ENCODE data around the gene FADS3.
"Not testable (repeated sequence)": the region's sequence is repeated elsewhere in the genome, so short reads cannot be mapped to it uniquely, and the experiment has no call there.

FADS3 gene

GRCh38 chr11:61882879-61883278 lies 8.5 kb downstream of the FADS3 start:
- peaks cover 69% of the 10 kb centered on the region for H3K4me1 ChIP-seq
- H3K9ac ChIP-seq, result no peak overlapping the region
- no peak overlapping the region for H3K27ac ChIP-seq
- H3K4me2 ChIP-seq, result peak overlapping the region; percentile 97; the same call in 1 of the 2 replicates
- no peaks in the 10 kb centered on the region for H3K27me3 ChIP-seq
- H3K4me3 ChIP-seq, result no peak overlapping the region
- no peaks in the 10 kb centered on the region for H4K20me1 ChIP-seq
- peaks cover 10% of the 10 kb centered on the region for H3K36me3 ChIP-seq
- no peak for TF ChIP-seq Cebpa-rat (IDR thresholded peaks at IDR 0.05)
- no peaks in the 10 kb centered on the region for H3K9me3 ChIP-seq

- Histone ChIP-seq H3K4me1 (peaks cover 73% of the 10 kb centered on the region), H3K4me2 (peak overlapping the region; percentile 97), H3K36me3 (peaks cover 17% of the 10 kb centered on the region), H3K27ac (peak overlapping the region; percentile 6; the same call in 1 of the 2 replicates)
- H3K27me3 ChIP-seq, H3K4me3 ChIP-seq, H3K9ac ChIP-seq, H3K9me3 ChIP-seq, H4K20me1 ChIP-seq: not testable (repeated sequence)
Measured at GRCh38 chr11:61882267-61882666, 9.1 kb downstream of the FADS3 start.

GRCh38 chr11:61881397-61881796 lies 9.9 kb downstream of the FADS3 start:
- Histone ChIP-seq H3K4me2 (peak overlapping the region; percentile 97), H3K4me1 (peaks cover 73% of the 10 kb centered on the region), H4K20me1 (no peaks in the 10 kb centered on the region), H3K36me3 (peaks cover 24% of the 10 kb centered on the region), H3K4me3 (peak overlapping the region; percentile 69), H3K9ac (peak overlapping the region; percentile 79; the same call in 1 of the 2 replicates), H3K9me3 (no peaks in the 10 kb centered on the region), H3K27ac (peak overlapping the region; percentile 86), H3K27me3 (no peaks in the 10 kb centered on the region)
- no peak for TF ChIP-seq Cebpa-rat (IDR thresholded peaks at IDR 0.05)

GRCh38 chr11:61880454-61880853 lies 10.9 kb downstream of the FADS3 start:
- TF ChIP-seq Cebpa-rat (IDR thresholded peaks at IDR 0.05), result no peak
- peaks cover 69% of the 10 kb centered on the region for H3K4me1 ChIP-seq
- peak overlapping the region; percentile 97 for H3K4me2 ChIP-seq
- peak overlapping the region; percentile 69 for H3K4me3 ChIP-seq
- no peaks in the 10 kb centered on the region for H4K20me1 ChIP-seq
- peak overlapping the region; percentile 86 for H3K27ac ChIP-seq
- no peaks in the 10 kb centered on the region for H3K27me3 ChIP-seq
- no peaks in the 10 kb centered on the region for H3K9me3 ChIP-seq
- peaks cover 29% of the 10 kb centered on the region for H3K36me3 ChIP-seq
- H3K9ac ChIP-seq, result peak overlapping the region; percentile 79

- Histone ChIP-seq H4K20me1 (no peaks in the 10 kb centered on the region), H3K4me1 (peaks cover 65% of the 10 kb centered on the region), H3K4me2 (peak overlapping the region; percentile 97), H3K9ac (peak overlapping the region; percentile 79), H3K4me3 (peak overlapping the region; percentile 69), H3K36me3 (peaks cover 30% of the 10 kb centered on the region), H3K27me3 (no peaks in the 10 kb centered on the region), H3K27ac (peak overlapping the region; percentile 86), H3K9me3 (no peaks in the 10 kb centered on the region)
- no peak for TF ChIP-seq Cebpa-rat (IDR thresholded peaks at IDR 0.05)
Measured at GRCh38 chr11:61880031-61880430, 11.3 kb downstream of the FADS3 start.

- Histone ChIP-seq H3K9ac (peak overlapping the region; percentile 79), H3K4me2 (peak overlapping the region; percentile 97), H3K27ac (peak overlapping the region; percentile 86), H3K4me1 (peaks cover 63% of the 10 kb centered on the region), H3K27me3 (no peaks in the 10 kb centered on the region), H3K9me3 (no peaks in the 10 kb centered on the region), H3K36me3 (peaks cover 32% of the 10 kb centered on the region), H4K20me1 (no peaks in the 10 kb centered on the region), H3K4me3 (peak overlapping the region; percentile 69)
- no peak for TF ChIP-seq Cebpa-rat (IDR thresholded peaks at IDR 0.05)
Measured at GRCh38 chr11:61879152-61879551, 12.2 kb downstream of the FADS3 start.

- Histone ChIP-seq H3K27ac (no peak overlapping the region), H3K9me3 (no peaks in the 10 kb centered on the region), H4K20me1 (peaks cover 4% of the 10 kb centered on the region), H3K27me3 (no peaks in the 10 kb centered on the region), H3K4me1 (peaks cover 66% of the 10 kb centered on the region), H3K4me3 (no peak overlapping the region), H3K36me3 (peaks cover 35% of the 10 kb centered on the region), H3K9ac (no peak overlapping the region), H3K4me2 (no peak overlapping the region)
- no peak for TF ChIP-seq Cebpa-rat (IDR thresholded peaks at IDR 0.05)
Measured at GRCh38 chr11:61875698-61876097, 15.6 kb downstream of the FADS3 start.

- Histone ChIP-seq H3K9me3 (no peaks in the 10 kb centered on the region), H3K9ac (no peak overlapping the region), H3K4me1 (peaks cover 69% of the 10 kb centered on the region), H3K36me3 (peaks cover 35% of the 10 kb centered on the region), H3K27me3 (no peaks in the 10 kb centered on the region), H3K27ac (no peak overlapping the region), H4K20me1 (peaks cover 13% of the 10 kb centered on the region), H3K4me2 (no peak overlapping the region), H3K4me3 (no peak overlapping the region)
- no peak for TF ChIP-seq Cebpa-rat (IDR thresholded peaks at IDR 0.05)
Measured at GRCh38 chr11:61874853-61875252, 16.5 kb downstream of the FADS3 start.

GRCh38 chr11:61874377-61874809 lies 17.0 kb downstream of the FADS3 start:
- Histone ChIP-seq H3K9ac (no peak overlapping the region), H3K27ac (no peak overlapping the region), H3K27me3 (no peaks in the 10 kb centered on the region), H4K20me1 (peaks cover 17% of the 10 kb centered on the region), H3K4me2 (no peak overlapping the region), H3K4me3 (no peak overlapping the region), H3K36me3 (peaks cover 35% of the 10 kb centered on the region), H3K9me3 (no peaks in the 10 kb centered on the region), H3K4me1 (peaks cover 69% of the 10 kb centered on the region)
- TF ChIP-seq Cebpa-rat (IDR thresholded peaks at IDR 0.05), result no peak

GRCh38 chr11:61873588-61874376 lies 17.6 kb downstream of the FADS3 start:
- H3K27ac ChIP-seq, result no peak overlapping the region
- no peaks in the 10 kb centered on the region for H3K9me3 ChIP-seq
- peaks cover 34% of the 10 kb centered on the region for H3K36me3 ChIP-seq
- no peak overlapping the region for H3K9ac ChIP-seq
- H4K20me1 ChIP-seq, result peaks cover 23% of the 10 kb centered on the region
- peaks cover 69% of the 10 kb centered on the region for H3K4me1 ChIP-seq
- no peaks in the 10 kb centered on the region for H3K27me3 ChIP-seq
- H3K4me3 ChIP-seq, result no peak overlapping the region
- TF ChIP-seq Cebpa-rat (IDR thresholded peaks at IDR 0.05), result no peak
- H3K4me2 ChIP-seq, result peak overlapping the region; percentile 97

Measured in BLaER1 (cell line).